Right lobe of liver (tissue), 6 donors: ENCODE measurements around the gene RERE. TPM values are rescaled to one million over a fixed set of nuclear protein-coding genes. Genes with fewer than 3 reads are reported as not detected.

Experiments used
- ATAC-seq, 4 donors: fragments of 200-7000 bp; cut with Tn5 transposase; one replicate each; pipeline ENCODE4 v1.9.1; 2020; ENCODE audit warnings: mild to moderate bottlenecking in 4 of 4, moderate library complexity in 4 of 4
- DNase-seq, 3 donors: peaks; one replicate each; pipeline ENCODE4 v3.0.0-alpha.2; 2020
- H3K27ac ChIP-seq, 3 donors: fragments of 200-600 bp; one replicate each; pipeline ENCODE4 v1.8.0; 2022
- H3K27me3 ChIP-seq, 2 donors: fragments of 200-600 bp; one replicate each; pipeline ENCODE4 v1.8.0; 2022
- H3K36me3 ChIP-seq, 4 donors: fragments of 200-600 bp; sonication (generic) in 1 of 4; one replicate each; pipeline versions ENCODE4 v1.5.1 to v1.8.0; 2017 to 2022; ENCODE audit warnings: control low read depth in 1 of 4
- H3K4me1 ChIP-seq, 4 donors: fragments of 200-600 bp; sonication (generic) in 1 of 4; one replicate each; pipeline versions ENCODE4 v1.5.1 to v1.8.0; 2017 to 2022; ENCODE audit warnings: control low read depth in 1 of 4
- H3K4me3 ChIP-seq, 3 donors: fragments of 200-600 bp; one replicate each; pipeline ENCODE4 v1.8.0; 2022
- H3K9me3 ChIP-seq, 4 donors: fragments of 200-600 bp; sonication (generic) in 1 of 4; one replicate each; pipeline versions ENCODE4 v1.5.1 to v1.8.0; 2017 to 2022; ENCODE audit warnings: control low read depth in 1 of 4
- CTCF ChIP-seq, 4 donors: fragments of 200-600 bp in 3 of 4; fragments of 450-650 bp in 1 of 4; IDR thresholded peaks; one replicate each; pipeline versions ENCODE4 v1.5.1 to v1.8.0; 2016 to 2022; ENCODE audit warnings: antibody characterized with exemption in 4 of 4, mild to moderate bottlenecking in 2 of 4
- POLR2A ChIP-seq: fragments of 450-650 bp; IDR thresholded peaks from one replicate; pipeline ENCODE4 v1.6.1; 2017; ENCODE audit warnings: antibody characterized with exemption, mild to moderate bottlenecking
- WGBS: methylation state at CpG from one replicate; pipeline ENCODE4 v1.1.6; 2018; ENCODE audit warnings: low coverage, low lambda C conversion rate; ENCODE audit not compliant: insufficient coverage; ENCODE audit errors: missing lambda C conversion rate; 5-methylcytosine and 5-hydroxymethylcytosine counted together
- intact Hi-C, 2 donors: fragments of 100-400 bp; cut with DNase I; formaldehyde crosslinking; loops; one replicate each; pipeline versions ENCODE4 v1.11.2 to v1.14.1; 2022
- total RNA-seq, 6 experiments: library from RNA; depleted of rRNA in 2 of 6; stranded (reverse); fragments of >200 nt in 2 of 6; fragmentation: NEBNext Ultra II Directional in 3 of 6; extraction: Animal tissue kit (Norgen Biotek cat#: 25700) in 3 of 6; gene quantifications; one replicate each; pipeline versions ENCODE4 v1.1.0 to v1.2.4, GENCODE V29; 2016 to 2023
- donor health status: DM: no; HTN: yes; CAD: no.
- donor health status: DM: no; HTN: no; CAD: no.
- donor health status: DM: no; HTN: no; CAD: no.
- donor health status: DM: no; HTN: yes; CAD: no.
- donor health status: DM: no; HTN: yes; CAD: no.

RERE gene
- total RNA-seq, 6 experiments from 2014 or later: 17.5 to 38.4 (median 25.0) TPM

- H3K36me3 ChIP-seq: no peaks in the 10 kb centered on the region
- DNase-seq (no peak), ATAC-seq (no peak)
- peaks cover 0 to 16% (median 7%) of the 10 kb centered on the region in 4 donors for H3K4me1 ChIP-seq
- TF ChIP-seq POLR2A (no peak), CTCF (IDR thresholded peaks at IDR 0.05) (no peak)
- H3K27ac ChIP-seq: no peak overlapping the region
- H3K9me3 ChIP-seq: no peaks in the 10 kb centered on the region
- 90% methylated on average over 6 of the region's 6 CpGs for WGBS
- no peak overlapping the region for H3K4me3 ChIP-seq
- H3K27me3 ChIP-seq: no peaks in the 10 kb centered on the region
- intact Hi-C loops: no loop called here
Observed at GRCh38 chr1:8752921-8753713, 64.3 kb downstream of the RERE start.

GRCh38 chr1:8752411-8752810 lies 65.0 kb downstream of the RERE start:
- DNase-seq (no peak), ATAC-seq (no peak)
- no peaks in the 10 kb centered on the region for H3K27me3 ChIP-seq
- intact Hi-C loops: no loop called here
- peaks cover 0 to 16% (median 7%) of the 10 kb centered on the region in 4 donors for H3K4me1 ChIP-seq
- no peak overlapping the region for H3K27ac ChIP-seq
- no peak overlapping the region for H3K4me3 ChIP-seq
- no peaks in the 10 kb centered on the region for H3K36me3 ChIP-seq
- 97% methylated on average over 2 of the region's 2 CpGs for WGBS
- no peaks in the 10 kb centered on the region for H3K9me3 ChIP-seq
- TF ChIP-seq CTCF (IDR thresholded peaks at IDR 0.05): no peak
- TF ChIP-seq POLR2A: no peak

GRCh38 chr1:8751984-8752383 lies 65.5 kb downstream of the RERE start:
- 85% methylated on average over 4 of the region's 4 CpGs for WGBS
- intact Hi-C loops: no loop called here

GRCh38 chr1:8747879-8748825 lies 69.3 kb downstream of the RERE start:
- intact Hi-C loops: no loop called here

More at GRCh38 chr1:8751984-8752383, 65.5 kb downstream of the RERE start:
- DNase-seq (no peak), ATAC-seq (no peak)
- no peaks in the 10 kb centered on the region for H3K36me3 ChIP-seq
- no peak for TF ChIP-seq CTCF (IDR thresholded peaks at IDR 0.05)
- TF ChIP-seq POLR2A: no peak
- no peaks in the 10 kb centered on the region for H3K9me3 ChIP-seq
- no peaks in the 10 kb centered on the region for H3K27me3 ChIP-seq
- no peak overlapping the region for H3K27ac ChIP-seq
- no peak overlapping the region for H3K4me3 ChIP-seq
- H3K4me1 ChIP-seq: peaks cover 0 to 16% (median 7%) of the 10 kb centered on the region in 4 donors

More at GRCh38 chr1:8747879-8748825, 69.3 kb downstream of the RERE start:
- no peaks in the 10 kb centered on the region for H3K27me3 ChIP-seq
- DNase-seq: no peak
- no peak for ATAC-seq
- TF ChIP-seq CTCF (IDR thresholded peaks at IDR 0.05) (no peak), POLR2A (no peak)
- 77% methylated on average over 13 of the region's 15 CpGs for WGBS
- H3K4me3 ChIP-seq: no peak overlapping the region
- H3K4me1 ChIP-seq: peaks cover 0 to 12% (median 5%) of the 10 kb centered on the region in 4 donors
- no peak overlapping the region for H3K27ac ChIP-seq
- H3K36me3 ChIP-seq: no peaks in the 10 kb centered on the region
- H3K9me3 ChIP-seq: no peaks in the 10 kb centered on the region
